Testis (tissue), 2 donors: ENCODE data around the gene SCAPER.

Experiments
- POLR2A ChIP-seq: fragments of 450-650 bp; IDR thresholded peaks from one replicate; pipeline ENCODE4 v1.6.1; 2017; ENCODE audit warnings: antibody characterized with exemption, mild to moderate bottlenecking, moderate library complexity
- TF ChIP-seq, protein P1 (sequence below), 3 experiments: fragments of 450-650 bp in 2 of 3; fragments of 200-600 bp in 1 of 3; sonication (generic) in 1 of 3; IDR thresholded peaks; one replicate each; pipeline ENCODE4 v1.5.1; 2016 to 2019; ENCODE audit warnings: antibody characterized with exemption in 3 of 3, mild to moderate bottlenecking in 2 of 3, moderate library complexity in 1 of 3

DNA sequence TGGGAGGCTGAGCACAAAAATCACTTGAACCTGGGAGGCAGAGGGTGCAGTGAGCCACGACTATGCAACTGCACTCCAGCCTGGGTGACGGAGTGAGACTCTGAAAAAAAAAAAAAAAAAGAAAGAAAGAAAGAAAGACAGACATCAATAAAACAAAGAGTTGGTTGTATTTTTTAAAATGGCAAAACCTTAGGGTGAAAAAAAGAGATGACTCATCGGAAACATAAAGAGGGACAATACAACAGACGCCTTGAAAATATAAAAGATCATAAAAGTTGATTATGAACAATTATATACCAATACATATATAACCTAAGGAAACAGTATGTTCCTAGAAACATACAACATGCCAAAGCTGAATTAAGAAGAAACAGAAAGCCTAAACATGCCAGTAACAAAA lies 92.8 kb downstream of the SCAPER start:
- TF ChIP-seq, protein P1, sequence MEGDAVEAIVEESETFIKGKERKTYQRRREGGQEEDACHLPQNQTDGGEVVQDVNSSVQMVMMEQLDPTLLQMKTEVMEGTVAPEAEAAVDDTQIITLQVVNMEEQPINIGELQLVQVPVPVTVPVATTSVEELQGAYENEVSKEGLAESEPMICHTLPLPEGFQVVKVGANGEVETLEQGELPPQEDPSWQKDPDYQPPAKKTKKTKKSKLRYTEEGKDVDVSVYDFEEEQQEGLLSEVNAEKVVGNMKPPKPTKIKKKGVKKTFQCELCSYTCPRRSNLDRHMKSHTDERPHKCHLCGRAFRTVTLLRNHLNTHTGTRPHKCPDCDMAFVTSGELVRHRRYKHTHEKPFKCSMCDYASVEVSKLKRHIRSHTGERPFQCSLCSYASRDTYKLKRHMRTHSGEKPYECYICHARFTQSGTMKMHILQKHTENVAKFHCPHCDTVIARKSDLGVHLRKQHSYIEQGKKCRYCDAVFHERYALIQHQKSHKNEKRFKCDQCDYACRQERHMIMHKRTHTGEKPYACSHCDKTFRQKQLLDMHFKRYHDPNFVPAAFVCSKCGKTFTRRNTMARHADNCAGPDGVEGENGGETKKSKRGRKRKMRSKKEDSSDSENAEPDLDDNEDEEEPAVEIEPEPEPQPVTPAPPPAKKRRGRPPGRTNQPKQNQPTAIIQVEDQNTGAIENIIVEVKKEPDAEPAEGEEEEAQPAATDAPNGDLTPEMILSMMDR (IDR thresholded peaks at IDR 0.05), result no peak
- TF ChIP-seq POLR2A, result no peak
